Tibial artery (tissue), 4 donors: ENCODE results near the gene EBNA1BP2.

ENCODE experiments used
- DNase-seq, 2 donors: peaks; one replicate each; pipeline ENCODE4 v3.0.0-alpha.2; 2019
- H3K27ac ChIP-seq, 2 donors: fragments of 200-600 bp; sonication (generic) in 1 of 2; 1 replicate in 1 of 2; 2 replicates in 1 of 2; pipeline ENCODE4 v1.5.1; 2018 to 2019; ENCODE audit warnings: mild to moderate bottlenecking in 1 of 2
- H3K27me3 ChIP-seq, 2 donors: fragments of 200-600 bp; sonication (generic) in 1 of 2; one replicate each; pipeline versions ENCODE4 v1.5.1 to v1.6.0; 2016 to 2019
- H3K36me3 ChIP-seq, 3 donors: fragments of 200-600 bp; sonication (generic) in 2 of 3; one replicate each; pipeline ENCODE4 v1.5.1; 2016 to 2019; ENCODE audit warnings: mild to moderate bottlenecking in 2 of 3
- H3K4me1 ChIP-seq, 4 donors: fragments of 200-600 bp; sonication (generic) in 2 of 4; 1 replicate in 3 of 4; 2 replicates in 1 of 4; pipeline ENCODE4 v1.5.1; 2016 to 2019
- H3K4me3 ChIP-seq, 2 donors: fragments of 200-600 bp; sonication (generic) in 1 of 2; 1 replicate in 1 of 2; 2 replicates in 1 of 2; pipeline ENCODE4 v1.5.1; 2018 to 2019; ENCODE audit warnings: mild to moderate bottlenecking in 2 of 2
- H3K9me3 ChIP-seq, 3 donors: fragments of 200-600 bp; sonication (generic) in 1 of 3; one replicate each; pipeline ENCODE4 v1.5.1; 2016 to 2019
- CTCF ChIP-seq, 2 experiments: fragments of 200-600 bp in 1 of 2; fragments of 450-650 bp in 1 of 2; IDR thresholded peaks; one replicate each; pipeline ENCODE4 v1.5.1; 2017 to 2019; ENCODE audit warnings: antibody characterized with exemption in 2 of 2, mild to moderate bottlenecking in 1 of 2, moderate library complexity in 1 of 2
- intact Hi-C: fragments of 100-400 bp; cut with DNase I; formaldehyde crosslinking; loops from one replicate; pipeline ENCODE4 v1.15.0; 2023; ENCODE audit warnings: low total_unique reads

Gene EBNA1BP2

DNA sequence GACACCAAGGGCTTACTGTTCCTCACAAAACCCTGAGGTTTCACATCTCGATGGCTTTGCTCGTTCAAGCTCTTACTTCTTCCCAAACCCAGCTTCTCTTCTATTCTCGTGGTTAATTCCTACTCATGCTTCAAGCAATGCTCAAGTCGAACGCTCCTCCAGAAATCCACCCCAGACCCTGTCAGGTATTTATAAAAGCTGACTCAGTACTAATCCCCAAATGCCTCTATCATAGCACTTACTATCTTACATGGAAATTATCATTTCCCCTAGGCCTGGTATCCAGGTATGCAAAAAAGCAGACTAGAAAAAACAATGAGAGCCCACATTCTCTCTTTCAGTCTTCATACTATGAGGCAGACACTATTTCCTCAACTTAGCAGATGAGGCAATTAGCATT is 6.3 kb downstream of the EBNA1BP2 start:
- peaks cover 0 to 2% (median under 1%) of the 10 kb centered on the region in 4 donors for H3K4me1 ChIP-seq
- H3K9me3 ChIP-seq, result no peaks in the 10 kb centered on the region
- H3K27me3 ChIP-seq, result no peaks in the 10 kb centered on the region
- no peak overlapping the region for H3K4me3 ChIP-seq
- intact Hi-C loops, result no loop called here
- peaks cover 48 to 76% (median 66%) of the 10 kb centered on the region in 3 donors for H3K36me3 ChIP-seq
- TF ChIP-seq CTCF (IDR thresholded peaks at IDR 0.05), result no peak
- no peak overlapping the region for H3K27ac ChIP-seq
- no peak for DNase-seq

- intact Hi-C loops, result no loop called here
- no peak for TF ChIP-seq CTCF (IDR thresholded peaks at IDR 0.05)
- Histone ChIP-seq H3K4me3 (no peak overlapping the region), H3K4me1 (no peaks in the 10 kb centered on the region), H3K36me3 (peaks cover 48 to 74% (median 65%) of the 10 kb centered on the region in 3 donors), H3K27ac (no peak overlapping the region), H3K9me3 (no peaks in the 10 kb centered on the region), H3K27me3 (no peaks in the 10 kb centered on the region)
- DNase-seq, result no peak
Observed at GRCh38 chr1:43165162-43165561, 6.9 kb downstream of the EBNA1BP2 start.

DNA sequence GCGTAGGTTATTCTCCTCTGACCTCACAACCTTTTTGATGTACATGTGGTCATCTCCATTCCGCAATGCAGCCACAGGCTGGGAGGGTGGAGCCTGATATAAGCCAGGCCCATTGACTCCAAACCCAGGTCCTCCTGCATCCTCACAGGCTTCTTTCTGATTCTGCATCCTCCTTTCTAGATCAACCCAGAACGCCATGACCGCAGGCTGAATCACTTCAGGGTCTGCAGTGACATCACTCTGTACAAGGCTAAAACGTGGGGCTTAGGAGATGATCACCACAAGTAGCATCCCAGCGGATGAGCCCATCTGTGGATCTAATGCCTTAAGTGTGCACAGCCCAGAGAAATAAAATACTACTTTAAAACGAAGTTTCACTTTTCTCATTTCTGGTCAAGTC is 16.1 kb downstream of the EBNA1BP2 start:
- peaks cover 0 to 30% of the 10 kb centered on the region in 2 donors for H3K27me3 ChIP-seq
- TF ChIP-seq CTCF (IDR thresholded peaks at IDR 0.05), result no peak
- no peak for DNase-seq
- no peaks in the 10 kb centered on the region for H3K9me3 ChIP-seq
- H3K27ac ChIP-seq, result no peak overlapping the region
- intact Hi-C loops, result no loop called here
- H3K36me3 ChIP-seq, result no peaks in the 10 kb centered on the region
- no peak overlapping the region for H3K4me3 ChIP-seq
- no peaks in the 10 kb centered on the region for H3K4me1 ChIP-seq

DNA sequence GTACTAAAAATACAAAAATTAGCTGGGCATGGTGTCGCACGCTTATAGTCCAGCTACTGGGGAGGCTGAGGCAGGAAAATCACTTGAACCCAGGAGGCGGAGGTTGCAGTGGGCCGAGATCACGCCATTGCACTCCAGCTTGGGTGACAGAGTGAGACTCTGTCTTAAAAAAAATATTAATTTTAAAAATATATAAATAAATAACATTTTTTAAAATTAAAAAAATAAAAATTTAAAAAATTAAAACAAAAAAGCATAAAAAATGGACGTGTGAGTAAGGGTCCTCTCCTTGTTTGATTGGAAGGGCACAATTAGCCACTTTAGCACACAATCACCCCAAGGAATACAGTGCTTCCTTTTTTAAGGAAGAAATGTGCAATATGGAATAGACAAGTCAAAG is 18.6 kb downstream of the EBNA1BP2 start:
- peaks cover 0 to 2% (median under 1%) of the 10 kb centered on the region in 4 donors for H3K4me1 ChIP-seq
- H3K27me3 ChIP-seq, result peaks cover 0 to 45% of the 10 kb centered on the region in 2 donors
- no peak overlapping the region for H3K27ac ChIP-seq
- H3K36me3 ChIP-seq, result no peaks in the 10 kb centered on the region
- intact Hi-C loops, result no loop called here
- no peaks in the 10 kb centered on the region for H3K9me3 ChIP-seq
- TF ChIP-seq CTCF (IDR thresholded peaks at IDR 0.05), result no peak
- H3K4me3 ChIP-seq, result no peak overlapping the region
- no peak for DNase-seq

DNA sequence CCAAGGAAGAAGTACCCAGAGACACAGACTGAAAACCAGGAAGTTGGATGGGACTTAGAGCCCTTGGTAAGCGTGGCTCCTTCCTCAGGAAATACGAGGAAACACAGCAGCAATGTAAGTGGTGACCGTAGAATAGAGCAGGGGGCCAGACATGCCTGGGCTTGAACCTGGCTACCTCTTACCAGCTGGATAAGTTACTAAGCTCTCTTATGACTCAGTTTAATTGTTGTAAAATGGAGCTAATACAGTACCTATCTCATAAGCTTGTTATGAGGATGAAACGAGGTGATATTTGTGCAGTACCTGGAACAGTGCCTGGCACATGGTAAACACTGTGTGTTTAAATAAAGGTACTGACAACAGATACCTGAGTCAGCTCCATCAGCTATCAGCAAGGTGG is 19.2 kb downstream of the EBNA1BP2 start:
- Histone ChIP-seq H3K9me3 (no peaks in the 10 kb centered on the region), H3K36me3 (no peaks in the 10 kb centered on the region), H3K4me3 (no peak overlapping the region), H3K27ac (no peak overlapping the region), H3K4me1 (peaks cover 0 to 8% (median 4%) of the 10 kb centered on the region in 4 donors), H3K27me3 (peaks cover 0 to 45% of the 10 kb centered on the region in 2 donors)
- no peak for TF ChIP-seq CTCF (IDR thresholded peaks at IDR 0.05)
- no peak for DNase-seq
- intact Hi-C loops, result no loop called here

- no peak for TF ChIP-seq CTCF (IDR thresholded peaks at IDR 0.05)
- H3K36me3 ChIP-seq, result no peaks in the 10 kb centered on the region
- H3K4me3 ChIP-seq, result no peak overlapping the region
- no peak for DNase-seq
- peaks cover 0 to 13% (median 10%) of the 10 kb centered on the region in 4 donors for H3K4me1 ChIP-seq
- intact Hi-C loops, result no loop called here
- H3K27ac ChIP-seq, result no peak overlapping the region
- H3K9me3 ChIP-seq, result no peaks in the 10 kb centered on the region
- peaks cover 0 to 43% of the 10 kb centered on the region in 2 donors for H3K27me3 ChIP-seq
Observed at GRCh38 chr1:43149889-43150288, 22.2 kb downstream of the EBNA1BP2 start.
